ENCODE measurements around the gene WDR53. TPM values are rescaled to one million over a fixed set of nuclear protein-coding genes. Genes with fewer than 3 reads are reported as not detected.
"Not testable (repeated sequence)": the region's sequence is repeated elsewhere in the genome, so short reads cannot be mapped to it uniquely, and the experiment has no call there.

WDR53 gene
- total RNA-seq, 2 experiments from 2014 or later: 18.4 to 20.9 TPM

- Histone ChIP-seq H3K27ac (ENCODE audit: low read depth in 1 of 2, low read length in 2 of 2) (no peak overlapping the region), H3K4me1 (ENCODE audit: insufficient read depth, low read length) (peaks cover 14% of the 10 kb centered on the region), H3K9me3 (ENCODE audit: control insufficient read depth in 1 of 2, insufficient read depth in 1 of 2, low read length in 2 of 2) (no peaks in the 10 kb centered on the region), H3K27me3 (ENCODE audit: control insufficient read depth in 1 of 2, insufficient read depth in 2 of 2, low read length in 2 of 2) (no peaks in the 10 kb centered on the region), H3K36me3 (ENCODE audit: insufficient read depth, low read length) (no peaks in the 10 kb centered on the region), H3K4me3 (ENCODE audit: low read length) (no peak overlapping the region)
- no peaks in the 10 kb centered on the region for H3K36me3 Mint-ChIP-seq (ENCODE audit: low read depth)
- TF ChIP-seq CTCF (IDR thresholded peaks at IDR 0.05): no peak
- intact Hi-C loops (cut with DNase I, micrococcal nuclease): loop anchor here (10.0 kb wide), 2 partner anchors 342 to 348 kb away; partner anchors contain the start of gene NCBP2 (in 1 of the 2)
- H3K9me3 Mint-ChIP-seq: no peaks in the 10 kb centered on the region
- H3K27me3 Mint-ChIP-seq: no peaks in the 10 kb centered on the region
- DNase-seq (no peak), ATAC-seq (ENCODE audit: poor library complexity) (no peak)
- no peak overlapping the region for H3K4me3 Mint-ChIP-seq
- no peak overlapping the region for H3K27ac Mint-ChIP-seq
- H3K4me1 Mint-ChIP-seq (ENCODE audit: low read depth): peaks cover 23% of the 10 kb centered on the region
- POLR2A ChIA-PET: no interaction called here
- CTCF ChIA-PET: interaction anchor here (0.6 to 2.3 kb wide), 2 partner anchors 38 to 83 kb away, joined by 3 to 16 read pairs; no protein-coding TSS in a partner anchor
Observed at GRCh38 chr3:196602673-196603072, 34.3 kb upstream of the WDR53 start.

- H3K36me3 Mint-ChIP-seq (ENCODE audit: low read depth): no peaks in the 10 kb centered on the region
- intact Hi-C loops (cut with DNase I, micrococcal nuclease): loop anchor here (10.0 kb wide), 2 partner anchors 344 to 346 kb away; partner anchors contain the start of gene NCBP2 (in 1 of the 2)
- Histone ChIP-seq H3K27me3 (ENCODE audit: control insufficient read depth in 1 of 2, insufficient read depth in 2 of 2, low read length in 2 of 2) (no peaks in the 10 kb centered on the region), H3K4me1 (ENCODE audit: insufficient read depth, low read length) (peaks cover 14% of the 10 kb centered on the region), H3K9me3 (ENCODE audit: control insufficient read depth in 1 of 2, insufficient read depth in 1 of 2, low read length in 2 of 2) (no peaks in the 10 kb centered on the region), H3K27ac (ENCODE audit: low read depth in 1 of 2, low read length in 2 of 2) (no peak overlapping the region), H3K36me3 (ENCODE audit: insufficient read depth, low read length) (no peaks in the 10 kb centered on the region), H3K4me3 (ENCODE audit: low read length) (no peak overlapping the region)
- TF ChIP-seq CTCF (IDR thresholded peaks at IDR 0.05): no peak
- H3K27me3 Mint-ChIP-seq: no peaks in the 10 kb centered on the region
- no peak for ATAC-seq (ENCODE audit: poor library complexity)
- H3K4me3 Mint-ChIP-seq: no peak overlapping the region
- DNase-seq: no peak
- CTCF ChIA-PET: no interaction called here
- no peak overlapping the region for H3K27ac Mint-ChIP-seq
- H3K9me3 Mint-ChIP-seq: no peaks in the 10 kb centered on the region
- peaks cover 23% of the 10 kb centered on the region for H3K4me1 Mint-ChIP-seq (ENCODE audit: low read depth)
- POLR2A ChIA-PET: no interaction called here
Observed at GRCh38 chr3:196600359-196600758, 32.0 kb upstream of the WDR53 start.

GRCh38 chr3:196599734-196600128, 31.4 kb upstream of the WDR53 start:
- H3K4me1 ChIP-seq (ENCODE audit: insufficient read depth, low read length): peaks cover 12% of the 10 kb centered on the region
- no peaks in the 10 kb centered on the region for H3K27me3 Mint-ChIP-seq
- no peak overlapping the region for H3K27ac ChIP-seq (ENCODE audit: low read depth in 1 of 2, low read length in 2 of 2)
- no peak for TF ChIP-seq CTCF (IDR thresholded peaks at IDR 0.05)
- POLR2A ChIA-PET: no interaction called here
- H3K4me1 Mint-ChIP-seq (ENCODE audit: low read depth): peaks cover 20% of the 10 kb centered on the region
- H3K9me3 Mint-ChIP-seq: no peaks in the 10 kb centered on the region
- no peak overlapping the region for H3K4me3 Mint-ChIP-seq
- no peak overlapping the region for H3K4me3 ChIP-seq (ENCODE audit: low read length)
- no peak overlapping the region for H3K27ac Mint-ChIP-seq
- no peak for DNase-seq
- H3K36me3 Mint-ChIP-seq (ENCODE audit: low read depth): no peaks in the 10 kb centered on the region
- peaks cover 0 to under 1% of the 10 kb centered on the region in 2 experiments for H3K27me3 ChIP-seq (ENCODE audit: control insufficient read depth in 1 of 2, insufficient read depth in 2 of 2, low read length in 2 of 2)
- no peaks in the 10 kb centered on the region for H3K36me3 ChIP-seq (ENCODE audit: insufficient read depth, low read length)
- intact Hi-C loops (cut with DNase I, micrococcal nuclease): loop anchor here (10.0 kb wide), 2 partner anchors 345 kb away; partner anchors contain the start of gene NCBP2 (in 1 of the 2)
- no peak for ATAC-seq (ENCODE audit: poor library complexity)
- CTCF ChIA-PET: no interaction called here
- H3K9me3 ChIP-seq (ENCODE audit: control insufficient read depth in 1 of 2, insufficient read depth in 1 of 2, low read length in 2 of 2): no peaks in the 10 kb centered on the region

GRCh38 chr3:196597971-196598733, 29.8 kb upstream of the WDR53 start:
- POLR2A ChIA-PET: interaction anchor here (0.7 to 1.6 kb wide), 7 partner anchors 11 to 405 kb away, joined by 3 to 6 read pairs (median 3); partner anchors contain the start of genes FBXO45 and WDR53
- H3K36me3 Mint-ChIP-seq (ENCODE audit: low read depth); H3K9me3 Mint-ChIP-seq; H3K27me3 Mint-ChIP-seq; H3K36me3 ChIP-seq (ENCODE audit: insufficient read depth, low read length); H3K9me3 ChIP-seq (ENCODE audit: control insufficient read depth in 1 of 2, insufficient read depth in 1 of 2, low read length in 2 of 2); H3K27ac Mint-ChIP-seq; H3K27ac ChIP-seq (ENCODE audit: low read depth in 1 of 2, low read length in 2 of 2); H3K4me1 ChIP-seq (ENCODE audit: insufficient read depth, low read length); CTCF ChIA-PET; H3K27me3 ChIP-seq (ENCODE audit: control insufficient read depth in 1 of 2, insufficient read depth in 2 of 2, low read length in 2 of 2); intact Hi-C loops (cut with DNase I, micrococcal nuclease): not testable (repeated sequence)
- H3K4me3 Mint-ChIP-seq: peak overlapping the region; percentile 79
- ATAC-seq (ENCODE audit: poor library complexity): peak; percentile 51
- peaks cover 10% of the 10 kb centered on the region for H3K4me1 Mint-ChIP-seq (ENCODE audit: low read depth)
- DNase-seq: peak in 10 of 14 experiments; percentile 4 to 65 (median 28)
- peak overlapping the region; percentile 37 for H3K4me3 ChIP-seq (ENCODE audit: low read length)

All from CD4-positive, alpha-beta T cell (primary cell).